Memory B cell (primary cell): ENCODE data around the gene PROSER3.
"Not testable (repeated sequence)": the region's sequence is repeated elsewhere in the genome, so short reads cannot be mapped to it uniquely, and the experiment has no call there.

ENCODE experiments used
- ATAC-seq: fragments of 150-1000 bp; cut with Tn5 transposase; 2 replicates; pipeline ENCODE4 v1.10.0; 2021; ENCODE audit warnings: low read depth, mild to moderate bottlenecking, moderate library complexity
- DNase-seq, 2 donors: peaks; one replicate each; pipeline ENCODE4 v3.0.0; 2022; ENCODE audit warnings: low spot score in 2 of 2
- H3K27ac Mint-ChIP-seq: one replicate; pipeline ENCODE4 v1.8.0; 2022; ENCODE audit warnings: mild to moderate bottlenecking, moderate library complexity, mixed read lengths
- H3K27me3 Mint-ChIP-seq: one replicate; pipeline ENCODE4 v1.8.0; 2022; ENCODE audit warnings: mixed read lengths
- H3K36me3 Mint-ChIP-seq: one replicate; pipeline ENCODE4 v1.8.0; 2022; ENCODE audit warnings: mild to moderate bottlenecking, mixed read lengths
- H3K4me1 Mint-ChIP-seq: one replicate; pipeline ENCODE4 v1.8.0; 2022; ENCODE audit warnings: mixed read lengths
- H3K4me3 Mint-ChIP-seq: one replicate; pipeline ENCODE4 v1.8.0; 2022; ENCODE audit warnings: mild to moderate bottlenecking, moderate library complexity, mixed read lengths
- H3K9me3 Mint-ChIP-seq: one replicate; pipeline ENCODE4 v1.8.0; 2022; ENCODE audit warnings: mixed read lengths

Gene PROSER3

GRCh38 chr19:35789978-35790944 lies 32.3 kb downstream of the PROSER3 start:
- peaks cover 6% of the 10 kb centered on the region for H3K27me3 Mint-ChIP-seq
- DNase-seq, result no peak
- H3K4me1 Mint-ChIP-seq, result no peaks in the 10 kb centered on the region
- H3K27ac Mint-ChIP-seq, result no peak overlapping the region
- H3K4me3 Mint-ChIP-seq, result no peak overlapping the region
- no peaks in the 10 kb centered on the region for H3K36me3 Mint-ChIP-seq
- ATAC-seq, result no peak
- no peaks in the 10 kb centered on the region for H3K9me3 Mint-ChIP-seq

GRCh38 chr19:35790981-35791813 lies 33.2 kb downstream of the PROSER3 start:
- no peaks in the 10 kb centered on the region for H3K4me1 Mint-ChIP-seq
- ATAC-seq, result peak; percentile 44
- peaks cover 10% of the 10 kb centered on the region for H3K27me3 Mint-ChIP-seq
- no peak overlapping the region for H3K27ac Mint-ChIP-seq
- H3K4me3 Mint-ChIP-seq, result no peak overlapping the region
- H3K36me3 Mint-ChIP-seq, result no peaks in the 10 kb centered on the region
- DNase-seq, result no peak
- no peaks in the 10 kb centered on the region for H3K9me3 Mint-ChIP-seq

GRCh38 chr19:35791814-35792279 lies 33.9 kb downstream of the PROSER3 start:
- Mint-ChIP-seq H3K9me3 (no peaks in the 10 kb centered on the region), H3K4me3 (no peak overlapping the region), H3K27me3 (peaks cover 15% of the 10 kb centered on the region), H3K36me3 (no peaks in the 10 kb centered on the region), H3K4me1 (peaks cover 2% of the 10 kb centered on the region), H3K27ac (no peak overlapping the region)
- ATAC-seq (no peak), DNase-seq (no peak)

- Mint-ChIP-seq H3K9me3 (no peaks in the 10 kb centered on the region), H3K36me3 (no peaks in the 10 kb centered on the region), H3K27me3 (peaks cover 20% of the 10 kb centered on the region), H3K27ac (no peak overlapping the region), H3K4me3 (no peak overlapping the region), H3K4me1 (peaks cover 6% of the 10 kb centered on the region)
- ATAC-seq, result no peak
- no peak for DNase-seq
Observed at GRCh38 chr19:35792312-35792711, 34.3 kb downstream of the PROSER3 start.

- ATAC-seq, result no peak
- DNase-seq, result no peak
- no peaks in the 10 kb centered on the region for H3K36me3 Mint-ChIP-seq
- H3K4me1 Mint-ChIP-seq, result peaks cover 7% of the 10 kb centered on the region
- no peak overlapping the region for H3K4me3 Mint-ChIP-seq
- H3K9me3 Mint-ChIP-seq, result no peaks in the 10 kb centered on the region
- H3K27ac Mint-ChIP-seq, result no peak overlapping the region
- peaks cover 22% of the 10 kb centered on the region for H3K27me3 Mint-ChIP-seq
Observed at GRCh38 chr19:35792888-35793287, 34.9 kb downstream of the PROSER3 start.

GRCh38 chr19:35793381-35794165 lies 35.6 kb downstream of the PROSER3 start:
- Mint-ChIP-seq H3K9me3 (no peaks in the 10 kb centered on the region), H3K4me1 (peaks cover 7% of the 10 kb centered on the region)
- ATAC-seq, result no peak

GRCh38 chr19:35795564-35795963 lies 37.6 kb downstream of the PROSER3 start:
- not testable (repeated sequence) for H3K27ac Mint-ChIP-seq, ATAC-seq, H3K4me3 Mint-ChIP-seq, H3K9me3 Mint-ChIP-seq, DNase-seq, H3K36me3 Mint-ChIP-seq, H3K4me1 Mint-ChIP-seq
- H3K27me3 Mint-ChIP-seq, result peaks cover 26% of the 10 kb centered on the region

More at GRCh38 chr19:35793381-35794165, 35.6 kb downstream of the PROSER3 start:
- H3K4me3 Mint-ChIP-seq, result no peak overlapping the region
- peaks cover 24% of the 10 kb centered on the region for H3K27me3 Mint-ChIP-seq
- DNase-seq, result no peak
- H3K36me3 Mint-ChIP-seq, result no peaks in the 10 kb centered on the region
- H3K27ac Mint-ChIP-seq, result no peak overlapping the region

GRCh38 chr19:35796645-35797542 lies 38.9 kb downstream of the PROSER3 start:
- DNase-seq, result no peak
- no peak overlapping the region for H3K27ac Mint-ChIP-seq

GRCh38 chr19:35797663-35798062 lies 39.7 kb downstream of the PROSER3 start:
- peaks cover 7% of the 10 kb centered on the region for H3K4me1 Mint-ChIP-seq
- peaks cover 25% of the 10 kb centered on the region for H3K27me3 Mint-ChIP-seq
- no peak for ATAC-seq
- H3K27ac Mint-ChIP-seq, result no peak overlapping the region
- no peaks in the 10 kb centered on the region for H3K9me3 Mint-ChIP-seq
- no peak for DNase-seq
- H3K4me3 Mint-ChIP-seq, result no peak overlapping the region
- no peaks in the 10 kb centered on the region for H3K36me3 Mint-ChIP-seq

More at GRCh38 chr19:35796645-35797542, 38.9 kb downstream of the PROSER3 start:
- peaks cover 26% of the 10 kb centered on the region for H3K27me3 Mint-ChIP-seq
- peaks cover 7% of the 10 kb centered on the region for H3K4me1 Mint-ChIP-seq
- ATAC-seq, result no peak
- H3K9me3 Mint-ChIP-seq, result no peaks in the 10 kb centered on the region
- no peak overlapping the region for H3K4me3 Mint-ChIP-seq
- H3K36me3 Mint-ChIP-seq, result no peaks in the 10 kb centered on the region

- Mint-ChIP-seq H3K9me3 (no peaks in the 10 kb centered on the region), H3K27ac (no peak overlapping the region)
- ATAC-seq, result no peak
Observed at GRCh38 chr19:35801828-35802227, 43.9 kb downstream of the PROSER3 start.

GRCh38 chr19:35805526-35806102 lies 47.6 kb downstream of the PROSER3 start:
- ATAC-seq, result no peak
- no peaks in the 10 kb centered on the region for H3K36me3 Mint-ChIP-seq
- no peaks in the 10 kb centered on the region for H3K9me3 Mint-ChIP-seq
- H3K27me3 Mint-ChIP-seq, result peaks cover 4% of the 10 kb centered on the region
- H3K27ac Mint-ChIP-seq, result no peak overlapping the region
- no peak overlapping the region for H3K4me3 Mint-ChIP-seq
- peaks cover 8% of the 10 kb centered on the region for H3K4me1 Mint-ChIP-seq
- DNase-seq, result no peak

More at GRCh38 chr19:35801828-35802227, 43.9 kb downstream of the PROSER3 start:
- Mint-ChIP-seq H3K4me1 (peaks cover 13% of the 10 kb centered on the region), H3K36me3 (no peaks in the 10 kb centered on the region), H3K27me3 (peaks cover 11% of the 10 kb centered on the region), H3K4me3 (no peak overlapping the region)
- DNase-seq, result no peak

GRCh38 chr19:35806597-35806996 lies 48.6 kb downstream of the PROSER3 start:
- no peak overlapping the region for H3K27ac Mint-ChIP-seq
- no peaks in the 10 kb centered on the region for H3K36me3 Mint-ChIP-seq
- H3K9me3 Mint-ChIP-seq, result no peaks in the 10 kb centered on the region
- peaks cover 10% of the 10 kb centered on the region for H3K27me3 Mint-ChIP-seq
- DNase-seq (no peak), ATAC-seq (no peak)
- H3K4me1 Mint-ChIP-seq, result peaks cover 11% of the 10 kb centered on the region
- no peak overlapping the region for H3K4me3 Mint-ChIP-seq
